HG02571 (cell line): ENCODE measurements around the gene MRPS18B.
A peak's percentile ranks its signal among the peaks of the same experiment; 100 is the strongest.
"Not testable (repeated sequence)": the region's sequence is repeated elsewhere in the genome, so short reads cannot be mapped to it uniquely, and the experiment has no call there.

Source experiments
- ATAC-seq: cut with Tn5 transposase; IDR thresholded peaks from one replicate; pipeline ENCODE4 v1.9.1; 2021; ENCODE audit warnings: mild to moderate bottlenecking, moderate library complexity; ENCODE audit not compliant: unreplicated experiment

Gene MRPS18B

GRCh38 chr6:30617565-30618269 lies at the start of gene MRPS18B:
Gene MRPS18B (plus strand): TSS chr6:30617840. CDS start chr6:30617866, 26 bp downstream.
- ATAC-seq: peak; percentile 69

DNA sequence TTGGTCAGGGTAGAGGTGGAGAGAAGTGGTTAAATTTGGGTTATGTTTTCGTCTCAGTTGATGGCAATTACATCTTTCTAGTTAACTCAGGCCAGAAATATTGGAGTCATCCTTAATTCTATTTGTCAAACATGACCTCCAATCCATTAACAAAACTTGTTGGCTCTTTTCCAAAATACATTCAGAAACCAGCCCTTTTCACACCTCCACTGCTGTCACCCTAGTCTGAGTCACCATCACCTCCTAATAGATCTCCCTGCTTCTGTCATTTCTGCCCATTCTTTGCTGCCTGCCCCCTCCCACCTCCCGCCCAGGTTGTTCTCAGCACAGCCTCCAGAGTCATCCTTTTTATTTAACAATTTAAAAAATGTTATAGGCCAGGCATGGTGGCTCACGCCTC lies 49.4 kb upstream of the MRPS18B start:
- ATAC-seq: no peak

GRCh38 chr6:30570263-30570662 lies 47.4 kb upstream of the MRPS18B start:
- ATAC-seq: no peak

DNA sequence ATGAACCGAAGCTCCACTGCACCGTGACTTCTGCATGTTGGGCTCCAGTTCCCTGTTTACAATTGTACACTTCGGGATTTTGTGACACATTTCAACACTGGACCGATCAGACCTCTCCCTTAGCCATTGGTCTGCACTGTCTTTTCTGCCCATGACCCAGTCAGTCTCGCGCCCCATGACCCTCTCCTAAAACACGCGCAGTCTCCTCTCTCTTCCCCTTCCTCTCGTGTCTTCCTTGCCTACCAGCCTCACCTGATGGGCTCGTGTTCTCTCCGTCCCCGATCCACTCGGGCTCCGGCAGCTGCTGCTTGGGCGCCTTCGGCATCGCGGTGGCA lies 46.9 kb upstream of the MRPS18B start:
- no peak for ATAC-seq

- ATAC-seq: peak; percentile 89
Measured at GRCh38 chr6:30571075-30571761, 46.4 kb upstream of the MRPS18B start, which contains the start of gene ABCF1. Gene ABCF1 (plus strand): TSS chr6:30571442. CDS start chr6:30571488, 46 bp downstream.

DNA sequence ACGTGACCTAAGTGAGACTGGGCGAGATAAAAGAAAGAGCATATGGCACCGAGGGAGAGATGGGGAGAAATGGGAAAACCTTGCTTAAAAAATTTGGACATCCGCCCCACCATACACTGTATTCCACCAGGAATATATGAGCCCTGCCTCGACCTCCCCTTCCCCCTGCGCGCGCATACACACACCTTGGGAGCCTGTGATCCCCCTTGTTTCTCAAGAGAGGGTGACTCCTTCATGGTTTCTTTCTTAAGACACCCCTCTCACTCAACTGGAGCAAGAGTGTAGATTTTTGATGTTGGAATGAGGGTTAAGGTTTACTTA lies 45.9 kb upstream of the MRPS18B start:
- peak; percentile 6 for ATAC-seq

GRCh38 chr6:30572148-30572547 lies 45.5 kb upstream of the MRPS18B start:
- ATAC-seq: no peak

DNA sequence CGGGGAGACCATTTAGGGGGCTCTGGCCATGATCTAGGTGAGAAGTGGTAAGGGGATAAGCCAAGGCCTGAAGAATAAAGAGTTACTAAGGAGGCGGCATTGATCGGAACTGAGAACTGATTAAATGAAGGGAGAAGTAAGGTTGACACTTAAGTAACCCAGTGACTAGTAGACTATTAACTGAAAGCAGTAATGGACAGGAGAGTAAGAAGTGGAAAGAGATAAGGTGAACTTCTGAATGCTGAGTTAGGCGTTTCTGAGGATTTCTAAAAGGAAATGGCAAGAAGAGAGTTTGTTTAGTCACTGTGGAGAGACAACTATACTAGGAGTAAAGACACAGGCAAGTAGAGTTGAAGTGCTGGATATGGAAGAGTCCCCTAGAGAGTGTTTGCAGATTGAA lies 44.5 kb upstream of the MRPS18B start:
- no peak for ATAC-seq

- ATAC-seq: no peak
Measured at GRCh38 chr6:30578051-30578450, 39.6 kb upstream of the MRPS18B start.

DNA sequence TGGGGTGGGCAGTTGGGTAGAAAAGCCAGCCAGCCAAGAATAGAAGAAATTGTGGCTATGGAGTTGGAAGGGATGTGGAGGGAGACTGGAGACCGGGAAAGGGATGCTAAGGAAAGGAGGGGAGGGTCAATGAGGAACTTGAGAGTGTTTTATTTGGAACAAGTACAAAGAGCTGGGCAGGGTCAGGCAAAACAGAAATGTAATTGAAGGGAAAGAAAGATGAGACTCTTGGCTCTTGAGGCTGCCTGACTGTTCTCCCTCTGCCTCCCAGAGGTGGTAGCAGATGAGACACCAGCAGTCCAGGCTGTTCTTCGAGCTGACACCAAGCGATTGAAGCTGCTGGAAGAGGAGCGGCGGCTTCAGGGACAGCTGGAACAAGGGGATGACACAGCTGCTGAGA lies 33.7 kb upstream of the MRPS18B start:
- no peak for ATAC-seq

DNA sequence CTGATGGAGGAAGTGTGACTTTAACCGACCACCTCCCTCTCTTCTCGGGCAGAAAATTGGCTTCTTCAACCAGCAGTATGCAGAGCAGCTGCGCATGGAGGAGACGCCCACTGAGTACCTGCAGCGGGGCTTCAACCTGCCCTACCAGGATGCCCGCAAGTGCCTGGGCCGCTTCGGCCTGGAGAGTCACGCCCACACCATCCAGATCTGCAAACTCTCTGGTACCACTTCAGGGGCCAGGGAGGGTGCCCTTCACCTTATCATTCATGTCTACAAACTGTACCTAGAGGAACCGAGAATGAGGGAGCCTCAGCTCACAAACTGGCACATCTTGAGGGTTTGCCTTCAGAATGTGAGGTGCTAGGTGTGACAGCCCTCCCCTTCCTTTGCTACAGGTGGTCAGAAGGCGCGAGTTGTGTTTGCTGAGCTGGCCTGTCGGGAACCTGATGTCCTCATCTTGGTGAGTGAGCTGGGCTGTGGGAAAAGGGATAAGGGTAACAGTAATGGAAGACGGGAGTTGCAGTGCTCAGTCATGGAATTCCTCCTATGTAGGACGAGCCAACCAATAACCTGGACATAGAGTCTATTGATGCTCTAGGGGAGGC lies 27.8 kb upstream of the MRPS18B start:
- ATAC-seq: no peak

DNA sequence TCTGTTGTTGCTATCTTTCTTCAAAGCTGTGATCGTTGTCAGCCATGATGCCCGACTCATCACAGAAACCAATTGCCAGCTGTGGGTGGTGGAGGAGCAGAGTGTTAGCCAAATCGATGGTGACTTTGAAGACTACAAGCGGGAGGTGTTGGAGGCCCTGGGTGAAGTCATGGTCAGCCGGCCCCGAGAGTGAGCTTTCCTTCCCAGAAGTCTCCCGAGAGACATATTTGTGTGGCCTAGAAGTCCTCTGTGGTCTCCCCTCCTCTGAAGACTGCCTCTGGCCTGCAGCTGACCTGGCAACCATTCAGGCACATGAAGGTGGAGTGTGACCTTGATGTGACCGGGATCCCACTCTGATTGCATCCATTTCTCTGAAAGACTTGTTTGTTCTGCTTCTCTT lies 27.1 kb upstream of the MRPS18B start:
- ATAC-seq: no peak

GRCh38 chr6:30591008-30591407 lies 26.6 kb upstream of the MRPS18B start:
- ATAC-seq: no peak

DNA sequence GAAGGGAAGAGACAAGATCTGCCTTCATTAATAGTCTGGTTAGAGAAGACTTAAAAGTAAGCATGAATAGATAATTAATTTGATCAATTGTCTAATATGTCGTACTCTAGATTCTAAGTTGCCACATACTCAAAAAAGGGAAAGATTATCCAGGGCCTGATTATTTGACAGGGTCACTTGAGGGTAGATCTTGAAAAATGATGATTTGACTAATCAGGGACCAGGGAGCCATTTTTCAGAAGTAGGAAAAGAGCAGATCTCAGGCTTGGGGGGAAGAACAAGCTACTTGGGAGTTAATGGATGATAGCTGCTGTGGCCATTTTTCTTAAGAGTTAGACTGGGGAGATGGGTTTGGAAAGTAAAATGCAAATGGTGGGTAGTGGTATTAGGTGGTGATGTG lies 25.4 kb upstream of the MRPS18B start:
- no peak for ATAC-seq

GRCh38 chr6:30597315-30598144 lies 20.1 kb upstream of the MRPS18B start:
- not testable (repeated sequence) for ATAC-seq

DNA sequence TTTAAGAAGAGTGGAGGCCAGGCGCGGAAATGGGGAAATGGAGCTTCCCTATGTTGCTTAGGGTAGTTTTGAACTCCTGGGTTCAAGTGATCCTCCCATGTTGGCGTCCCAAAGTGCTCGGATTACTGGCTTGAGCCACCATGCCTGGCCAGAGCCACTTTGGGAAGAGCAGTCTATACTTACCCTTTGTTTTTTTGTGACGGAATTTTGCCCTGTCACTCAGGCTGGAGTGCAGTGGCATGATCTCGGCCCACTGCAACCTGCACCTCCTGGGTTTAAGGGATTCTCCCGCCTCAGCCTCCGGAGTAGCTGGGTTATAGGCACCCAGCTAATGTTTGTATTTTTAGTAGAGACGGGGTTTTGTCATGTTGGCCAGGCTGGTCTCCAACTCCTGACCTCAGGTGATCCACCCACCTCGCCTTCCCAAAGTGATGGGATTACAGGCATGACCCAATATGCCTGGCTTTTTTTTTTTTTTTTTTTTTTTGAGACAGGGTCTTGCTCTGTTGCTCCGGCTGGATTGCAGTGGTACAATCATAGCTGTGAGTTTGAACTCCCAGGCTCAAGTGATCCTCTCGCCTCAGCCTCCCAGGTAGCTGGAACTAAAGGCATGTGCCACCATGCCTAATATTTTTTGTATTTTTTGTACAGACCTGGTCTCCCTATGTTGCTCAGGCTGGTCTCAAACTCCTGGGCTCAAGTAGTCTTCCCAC lies 18.6 kb upstream of the MRPS18B start:
- no peak for ATAC-seq

DNA sequence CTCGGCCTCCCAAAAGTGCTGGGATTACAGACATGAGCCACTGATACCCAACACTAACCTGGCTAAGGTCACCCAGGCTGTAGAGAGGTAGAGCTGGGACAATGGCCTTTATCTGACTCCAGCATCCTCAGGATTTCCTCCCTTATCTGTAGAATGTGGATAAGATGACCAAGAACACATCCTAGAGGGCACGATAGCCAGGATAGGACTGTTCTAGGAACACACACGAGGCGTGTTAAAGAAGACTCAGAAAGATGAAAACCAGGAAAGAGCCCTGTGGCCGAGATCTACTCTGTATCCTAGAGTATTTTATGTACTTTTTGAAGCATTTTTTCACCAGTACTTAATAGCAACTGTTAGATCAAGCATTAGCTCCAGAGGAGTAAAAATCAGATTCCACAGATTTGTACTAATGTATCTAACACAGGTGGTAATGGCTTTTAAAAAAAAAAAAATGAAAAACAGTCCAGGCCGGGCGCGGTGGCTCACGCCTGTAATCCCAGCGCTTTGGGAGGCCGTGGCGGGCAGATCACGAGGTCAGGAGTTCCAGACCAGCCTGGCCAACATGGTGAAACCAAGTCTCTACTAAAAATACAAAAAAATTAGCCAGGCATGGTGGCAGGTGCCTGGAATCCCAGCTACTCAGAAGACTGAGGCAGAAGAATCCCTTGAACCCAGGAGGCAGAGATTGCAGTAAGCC lies 17.9 kb upstream of the MRPS18B start:
- no peak for ATAC-seq

DNA sequence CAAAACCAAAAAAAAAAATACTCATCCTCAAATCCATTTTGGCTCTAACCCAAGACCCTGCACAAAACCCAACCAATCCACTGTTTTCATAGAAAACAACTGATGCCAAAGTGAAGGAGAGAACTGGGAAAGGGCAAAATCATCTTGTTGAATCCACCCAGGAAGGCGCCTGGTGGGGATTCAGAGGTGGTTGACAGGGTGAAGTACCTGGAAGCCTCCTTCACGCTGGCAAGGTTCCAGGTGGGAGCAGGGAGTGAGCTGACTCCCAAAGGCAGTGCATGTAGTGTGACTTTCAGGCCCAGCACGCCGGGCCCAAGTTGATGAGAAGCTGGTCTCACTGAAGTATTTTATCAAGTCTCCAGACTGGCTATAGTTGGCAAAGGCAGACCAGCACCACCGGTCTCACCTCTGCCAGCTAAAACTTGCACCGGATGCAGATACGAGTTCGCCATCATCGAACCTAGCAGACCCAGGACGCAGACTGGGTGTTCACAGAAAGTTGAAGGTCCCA lies 17.1 kb upstream of the MRPS18B start:
- no peak for ATAC-seq

DNA sequence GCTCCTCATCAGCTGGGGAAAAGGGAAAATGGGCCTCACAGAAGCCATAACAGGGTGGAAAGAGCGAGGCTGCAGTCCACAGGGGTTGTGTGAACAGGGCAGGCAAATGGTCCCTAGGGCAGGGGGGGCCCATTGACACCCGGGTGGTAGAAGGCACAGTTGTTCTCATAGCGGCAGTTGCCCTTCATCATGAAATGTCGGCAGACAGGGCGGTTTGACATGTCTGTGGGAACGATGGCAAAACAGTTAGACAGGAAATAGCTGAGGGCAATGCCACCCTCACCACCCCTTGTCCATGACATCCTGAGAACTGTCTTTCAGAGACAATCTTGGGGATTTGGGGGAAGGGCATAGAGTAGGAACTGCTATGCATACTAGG lies 16.2 kb upstream of the MRPS18B start:
- ATAC-seq: no peak
